Measurements from ENCODE around the gene GPR33.

DNA sequence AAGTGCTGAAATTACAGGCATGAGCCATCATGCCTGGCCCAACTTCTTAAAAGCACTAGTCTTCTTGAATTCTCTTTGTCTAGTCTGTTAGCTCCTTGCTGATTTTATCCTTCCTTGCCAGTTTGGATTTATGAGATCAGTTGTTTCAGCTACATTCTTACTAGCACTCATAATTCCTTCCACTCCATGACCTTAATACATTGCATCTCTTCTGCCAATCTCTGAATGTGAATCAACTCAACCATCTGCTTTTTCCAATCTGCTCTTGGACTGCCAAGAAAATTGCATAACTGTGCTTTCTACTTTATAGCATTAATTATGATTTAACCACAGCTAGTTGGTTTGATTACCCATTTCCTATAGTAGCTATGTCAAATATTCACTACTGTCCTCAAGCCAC is 52.6 kb downstream of the GPR33 start:
- no peak for TF ChIP-seq POLR2A (IDR thresholded peaks at IDR 0.05)
- TF ChIP-seq, protein P1, sequence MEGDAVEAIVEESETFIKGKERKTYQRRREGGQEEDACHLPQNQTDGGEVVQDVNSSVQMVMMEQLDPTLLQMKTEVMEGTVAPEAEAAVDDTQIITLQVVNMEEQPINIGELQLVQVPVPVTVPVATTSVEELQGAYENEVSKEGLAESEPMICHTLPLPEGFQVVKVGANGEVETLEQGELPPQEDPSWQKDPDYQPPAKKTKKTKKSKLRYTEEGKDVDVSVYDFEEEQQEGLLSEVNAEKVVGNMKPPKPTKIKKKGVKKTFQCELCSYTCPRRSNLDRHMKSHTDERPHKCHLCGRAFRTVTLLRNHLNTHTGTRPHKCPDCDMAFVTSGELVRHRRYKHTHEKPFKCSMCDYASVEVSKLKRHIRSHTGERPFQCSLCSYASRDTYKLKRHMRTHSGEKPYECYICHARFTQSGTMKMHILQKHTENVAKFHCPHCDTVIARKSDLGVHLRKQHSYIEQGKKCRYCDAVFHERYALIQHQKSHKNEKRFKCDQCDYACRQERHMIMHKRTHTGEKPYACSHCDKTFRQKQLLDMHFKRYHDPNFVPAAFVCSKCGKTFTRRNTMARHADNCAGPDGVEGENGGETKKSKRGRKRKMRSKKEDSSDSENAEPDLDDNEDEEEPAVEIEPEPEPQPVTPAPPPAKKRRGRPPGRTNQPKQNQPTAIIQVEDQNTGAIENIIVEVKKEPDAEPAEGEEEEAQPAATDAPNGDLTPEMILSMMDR (IDR thresholded peaks at IDR 0.05) = no peak
